ENCODE data around the gene PACSIN1. TPM values are rescaled to one million over a fixed set of nuclear protein-coding genes. Genes with fewer than 3 reads are reported as not detected.

Gene PACSIN1
- total RNA-seq, 3 donors from 2014 or later (not counting 1 experiment from before 2014, with no cell fraction given) = 2.2 to 6.6 (median 3.9) TPM

GRCh38 chr6:34462551-34462971 lies 3.3 kb upstream of the PACSIN1 start:
- no peak for TF ChIP-seq CTCF (IDR thresholded peaks at IDR 0.05)
- H3K27me3 ChIP-seq (ENCODE audit: control insufficient read depth, insufficient read depth, low read length) = no peaks in the 10 kb centered on the region
- intact Hi-C loops (cut with micrococcal nuclease) = loop anchor here (5.0 to 10.0 kb wide), 2 partner anchors 742 to 780 kb away; no protein-coding TSS in a partner anchor
- peaks cover 20% of the 10 kb centered on the region for H3K4me1 ChIP-seq (ENCODE audit: control insufficient read depth, insufficient read depth, low read length)
- ATAC-seq (no peak), DNase-seq (no peak)
- no peak overlapping the region for H3K4me3 ChIP-seq (ENCODE audit: low read length)
- no peaks in the 10 kb centered on the region for H3K36me3 ChIP-seq (ENCODE audit: control insufficient read depth, insufficient read depth, low read length)
- H3K4me1 Mint-ChIP-seq = peaks cover 0 to 5% of the 10 kb centered on the region in 2 donors
- no peaks in the 10 kb centered on the region for H3K36me3 Mint-ChIP-seq
- H3K9me3 ChIP-seq (ENCODE audit: control insufficient read depth, insufficient read depth, low read length) = no peaks in the 10 kb centered on the region
- H3K4me3 Mint-ChIP-seq = no peak overlapping the region
- H3K27ac Mint-ChIP-seq = no peak overlapping the region
- no peaks in the 10 kb centered on the region for H3K9me3 Mint-ChIP-seq
- 66% methylated on average over 5 of the region's 6 CpGs for WGBS (ENCODE audit: insufficient coverage)
- peaks cover 15 to 16% of the 10 kb centered on the region in 2 donors for H3K27me3 Mint-ChIP-seq (ENCODE audit: low read depth in 2 of 2)
- no peak overlapping the region for H3K27ac ChIP-seq (ENCODE audit: low read length)

- Histone ChIP-seq H3K27ac (ENCODE audit: low read length) (no peak overlapping the region), H3K4me1 (ENCODE audit: control insufficient read depth, insufficient read depth, low read length) (peaks cover 24% of the 10 kb centered on the region), H3K9me3 (ENCODE audit: control insufficient read depth, insufficient read depth, low read length) (no peaks in the 10 kb centered on the region), H3K4me3 (ENCODE audit: low read length) (no peak overlapping the region), H3K27me3 (ENCODE audit: control insufficient read depth, insufficient read depth, low read length) (no peaks in the 10 kb centered on the region), H3K36me3 (ENCODE audit: control insufficient read depth, insufficient read depth, low read length) (no peaks in the 10 kb centered on the region)
- Mint-ChIP-seq H3K36me3 (no peaks in the 10 kb centered on the region), H3K4me1 (peaks cover 0 to 6% of the 10 kb centered on the region in 2 donors), H3K9me3 (no peaks in the 10 kb centered on the region), H3K4me3 (no peak overlapping the region), H3K27ac (no peak overlapping the region), H3K27me3 (ENCODE audit: low read depth in 2 of 2) (peaks cover 15 to 16% of the 10 kb centered on the region in 2 donors)
- ATAC-seq (no peak), DNase-seq (no peak)
- intact Hi-C loops (cut with micrococcal nuclease) = loop anchor here (5.0 to 10.0 kb wide), 2 partner anchors 742 to 779 kb away; no protein-coding TSS in a partner anchor
- TF ChIP-seq CTCF (IDR thresholded peaks at IDR 0.05) = no peak
- WGBS (ENCODE audit: insufficient coverage) = 100% methylated on average over 2 of the region's 2 CpGs
Measured at GRCh38 chr6:34463299-34463698, 2.6 kb upstream of the PACSIN1 start.

GRCh38 chr6:34463849-34464248 lies 2.0 kb upstream of the PACSIN1 start:
- DNase-seq (no peak), ATAC-seq (no peak)
- H3K36me3 ChIP-seq (ENCODE audit: control insufficient read depth, insufficient read depth, low read length) = no peaks in the 10 kb centered on the region
- intact Hi-C loops (cut with micrococcal nuclease) = loop anchor here (5.0 to 10.0 kb wide), 2 partner anchors 741 to 778 kb away; no protein-coding TSS in a partner anchor
- H3K9me3 Mint-ChIP-seq = no peaks in the 10 kb centered on the region
- peaks cover 0 to 11% of the 10 kb centered on the region in 2 donors for H3K4me1 Mint-ChIP-seq
- H3K9me3 ChIP-seq (ENCODE audit: control insufficient read depth, insufficient read depth, low read length) = no peaks in the 10 kb centered on the region
- H3K4me3 Mint-ChIP-seq = no peak overlapping the region
- H3K27me3 ChIP-seq (ENCODE audit: control insufficient read depth, insufficient read depth, low read length) = no peaks in the 10 kb centered on the region
- no peak overlapping the region for H3K27ac ChIP-seq (ENCODE audit: low read length)
- H3K4me3 ChIP-seq (ENCODE audit: low read length) = no peak overlapping the region
- H3K27ac Mint-ChIP-seq = no peak overlapping the region
- no peaks in the 10 kb centered on the region for H3K36me3 Mint-ChIP-seq
- 87% methylated on average over 4 of the region's 4 CpGs for WGBS (ENCODE audit: insufficient coverage)
- H3K4me1 ChIP-seq (ENCODE audit: control insufficient read depth, insufficient read depth, low read length) = peaks cover 30% of the 10 kb centered on the region
- no peak for TF ChIP-seq CTCF (IDR thresholded peaks at IDR 0.05)
- peaks cover 15 to 16% of the 10 kb centered on the region in 2 donors for H3K27me3 Mint-ChIP-seq (ENCODE audit: low read depth in 2 of 2)
